Neuronal stem cell (in vitro differentiated cells): Measurements from ENCODE around the gene CCDC91.

ENCODE experiments used
- DNase-seq: peaks from one replicate; pipeline ENCODE4 v3.0.0-alpha.2; 2013; ENCODE audit warnings: low spot score
- H2AFZ ChIP-seq: one replicate; pipeline ENCODE4 v1.6.1; 2013; ENCODE audit warnings: mild to moderate bottlenecking, low read length, inconsistent platforms
- H2AK5ac ChIP-seq: 2 replicates; pipeline ENCODE4 v1.6.1; 2013; ENCODE audit warnings: low read depth, mild to moderate bottlenecking, inconsistent platforms, low read length, moderate library complexity, mixed read lengths
- H2BK120ac ChIP-seq: 2 replicates; pipeline ENCODE4 v1.6.1; 2013; ENCODE audit warnings: low read depth, mild to moderate bottlenecking, inconsistent platforms, low read length, moderate library complexity, mixed read lengths
- H2BK12ac ChIP-seq: one replicate; pipeline ENCODE4 v1.6.1; 2013; ENCODE audit warnings: low read length, inconsistent platforms
- H2BK15ac ChIP-seq: 2 replicates; pipeline ENCODE4 v1.6.1; 2013; ENCODE audit warnings: mild to moderate bottlenecking, low read length, inconsistent platforms, mixed read lengths
- H2BK5ac ChIP-seq: one replicate; pipeline ENCODE4 v1.6.1; 2013; ENCODE audit warnings: inconsistent platforms, mild to moderate bottlenecking, low read length, moderate library complexity
- H3K14ac ChIP-seq: one replicate; pipeline ENCODE4 v1.6.1; 2013; ENCODE audit warnings: low read length, inconsistent platforms
- H3K18ac ChIP-seq: 2 replicates; pipeline ENCODE4 v1.6.1; 2013; ENCODE audit warnings: low read length, inconsistent platforms
- H3K23ac ChIP-seq: 2 replicates; pipeline ENCODE4 v1.6.1; 2013; ENCODE audit warnings: low read depth, mild to moderate bottlenecking, mixed read lengths, low read length, inconsistent platforms; ENCODE audit not compliant: poor library complexity
- H3K27ac ChIP-seq: replicated peaks from 3 replicates; pipeline ENCODE4 v1.5.1; 2013; ENCODE audit warnings: low read length, inconsistent platforms
- H3K27me3 ChIP-seq, 3 experiments: 2 replicates each; pipeline ENCODE4 v1.6.1; 2013; ENCODE audit warnings: low read length in 3 of 3, mild to moderate bottlenecking in 2 of 3, inconsistent platforms in 1 of 3, low read depth in 1 of 3, mixed read lengths in 1 of 3, moderate library complexity in 1 of 3; ENCODE audit not compliant: control insufficient read depth in 3 of 3, insufficient read depth in 3 of 3
- H3K36me3 ChIP-seq, 2 donors: replicated peaks in 1 of 2; 2 replicates each; pipeline ENCODE4 v1.6.1; 2013; ENCODE audit warnings: low read length in 2 of 2; ENCODE audit not compliant: control insufficient read depth in 2 of 2, insufficient read depth in 2 of 2
- H3K4ac ChIP-seq: 2 replicates; pipeline ENCODE4 v1.6.1; 2013; ENCODE audit warnings: inconsistent platforms, mild to moderate bottlenecking, low read length, moderate library complexity
- H3K4me1 ChIP-seq, 2 donors: 1 replicate in 1 of 2; 2 replicates in 1 of 2; pipeline ENCODE4 v1.6.1; 2013; ENCODE audit warnings: low read length in 2 of 2, low read depth in 1 of 2; ENCODE audit not compliant: control insufficient read depth in 2 of 2, insufficient read depth in 1 of 2
- H3K4me2 ChIP-seq: one replicate; pipeline ENCODE4 v1.6.1; 2013; ENCODE audit warnings: mild to moderate bottlenecking, low read length, inconsistent platforms; ENCODE audit not compliant: insufficient read depth, poor library complexity, severe bottlenecking
- H3K4me3 ChIP-seq, 2 donors: 2 replicates each; pipeline ENCODE4 v1.5.1; 2013; ENCODE audit warnings: low read length in 2 of 2, mild to moderate bottlenecking in 2 of 2, inconsistent platforms in 1 of 2, moderate library complexity in 1 of 2
- H3K79me1 ChIP-seq: one replicate; pipeline ENCODE4 v1.6.1; 2013; ENCODE audit warnings: low read depth, mild to moderate bottlenecking, inconsistent platforms, low read length, moderate library complexity
- H3K9ac ChIP-seq: one replicate; pipeline ENCODE4 v1.6.1; 2013; ENCODE audit warnings: mild to moderate bottlenecking, low read depth, low read length, inconsistent platforms; ENCODE audit not compliant: poor library complexity
- H3K9me3 ChIP-seq, 2 donors: replicated peaks in 1 of 2; 2 replicates each; pipeline versions ENCODE3 to v1.6.1; 2013; ENCODE audit warnings: low read length in 2 of 2, mild to moderate bottlenecking in 2 of 2, inconsistent platforms in 1 of 2, low read depth in 1 of 2, mixed read lengths in 1 of 2, moderate library complexity in 1 of 2; ENCODE audit not compliant: control insufficient read depth in 2 of 2, insufficient read depth in 1 of 2
- H4K8ac ChIP-seq: one replicate; pipeline ENCODE4 v1.6.1; 2013; ENCODE audit warnings: low read depth, mild to moderate bottlenecking, inconsistent platforms, low read length, moderate library complexity
- H4K91ac ChIP-seq: one replicate; pipeline ENCODE4 v1.6.1; 2013; ENCODE audit warnings: low read length, low read depth, mild to moderate bottlenecking, inconsistent platforms; ENCODE audit not compliant: poor library complexity
- WGBS, 2 donors: extraction: QIAGEN DNeasy Blood & Tissue Kit; methylation state at CpG; one replicate each; pipeline ENCODE4 v1.1.7; 2013; ENCODE audit warnings: missing lambda C conversion rate in 2 of 2, mixed read lengths in 1 of 2; ENCODE audit not compliant: insufficient read length in 2 of 2, insufficient replicate concordance in 1 of 2; ENCODE audit errors: extremely low coverage in 2 of 2; 5-methylcytosine and 5-hydroxymethylcytosine counted together

CCDC91 gene

DNA sequence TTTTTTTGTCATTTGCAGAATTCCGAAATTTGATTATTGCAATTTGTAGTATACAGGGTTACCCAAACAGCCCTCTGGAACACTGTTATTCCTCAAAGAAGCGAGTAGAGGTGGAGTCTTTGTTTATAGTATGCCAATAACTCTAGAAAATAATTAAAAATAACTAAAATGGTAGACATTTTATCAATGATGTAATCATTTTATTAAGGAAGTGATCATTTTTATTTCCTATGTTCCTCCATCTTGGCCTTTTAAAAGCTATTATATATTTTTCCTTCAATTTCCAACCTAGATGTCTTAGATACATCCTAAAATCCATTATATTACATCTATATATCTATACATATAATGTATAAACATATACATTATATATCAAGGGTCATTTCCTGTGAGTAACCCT lies 106.0 kb downstream of the CCDC91 start:
- no peak overlapping the region for H3K9ac ChIP-seq
- no peak overlapping the region for H3K18ac ChIP-seq
- H4K91ac ChIP-seq, result no peak overlapping the region
- no peak for DNase-seq
- no peak overlapping the region for H3K4me3 ChIP-seq
- no peak overlapping the region for H3K27ac ChIP-seq
- H3K79me1 ChIP-seq, result no peaks in the 10 kb centered on the region
- no peak overlapping the region for H3K4me2 ChIP-seq
- H2AK5ac ChIP-seq, result no peak overlapping the region
- H3K36me3 ChIP-seq, result no peaks in the 10 kb centered on the region
- no peak overlapping the region for H3K4ac ChIP-seq
- no CpG with 5 or more reads among the region's 2 CpGs for WGBS, 2 donors
- H4K8ac ChIP-seq, result no peak overlapping the region
- no peak overlapping the region for H2BK15ac ChIP-seq
- no peak overlapping the region for H2BK120ac ChIP-seq
- no peak overlapping the region for H2BK12ac ChIP-seq
- no peak overlapping the region for H3K23ac ChIP-seq
- H3K27me3 ChIP-seq, result no peaks in the 10 kb centered on the region
- no peak overlapping the region for H2BK5ac ChIP-seq
- H3K14ac ChIP-seq, result no peak overlapping the region
- H3K9me3 ChIP-seq, result no peaks in the 10 kb centered on the region
- H3K4me1 ChIP-seq, result no peaks in the 10 kb centered on the region
- no peak overlapping the region for H2AFZ ChIP-seq

DNA sequence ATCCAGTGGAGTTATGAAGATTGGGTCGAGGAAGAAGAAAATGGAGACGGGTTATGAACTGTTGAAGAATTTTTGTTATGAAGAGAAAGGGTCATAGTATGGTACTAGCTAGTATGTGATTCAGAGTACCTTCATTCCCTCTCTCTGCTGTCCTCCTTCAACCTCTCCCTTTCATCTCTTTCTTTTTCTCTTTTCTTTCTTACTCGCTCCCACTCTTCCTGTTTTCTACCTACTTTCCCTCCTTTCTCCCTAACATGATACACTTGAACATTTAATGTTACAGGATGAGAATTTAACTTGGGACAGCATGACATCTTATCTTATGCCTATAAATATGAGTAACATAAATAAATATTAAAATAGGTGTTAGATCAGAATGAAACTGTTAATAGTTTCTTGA lies 112.9 kb downstream of the CCDC91 start:
- H3K14ac ChIP-seq, result no peak overlapping the region
- no peak for DNase-seq
- H3K4me2 ChIP-seq, result no peak overlapping the region
- no peak overlapping the region for H2BK120ac ChIP-seq
- no peak overlapping the region for H3K27ac ChIP-seq
- H3K27me3 ChIP-seq, result no peaks in the 10 kb centered on the region
- no peak overlapping the region for H3K4me3 ChIP-seq
- H2AK5ac ChIP-seq, result no peak overlapping the region
- H3K18ac ChIP-seq, result no peak overlapping the region
- H3K79me1 ChIP-seq, result no peaks in the 10 kb centered on the region
- H2BK12ac ChIP-seq, result no peak overlapping the region
- H2BK5ac ChIP-seq, result no peak overlapping the region
- H3K36me3 ChIP-seq, result no peaks in the 10 kb centered on the region
- H3K4ac ChIP-seq, result no peak overlapping the region
- H4K8ac ChIP-seq, result no peak overlapping the region
- no peak overlapping the region for H2BK15ac ChIP-seq
- no peak overlapping the region for H3K9ac ChIP-seq
- H2AFZ ChIP-seq, result no peak overlapping the region
- no peaks in the 10 kb centered on the region for H3K4me1 ChIP-seq
- H4K91ac ChIP-seq, result no peak overlapping the region
- no peaks in the 10 kb centered on the region for H3K9me3 ChIP-seq
- H3K23ac ChIP-seq, result no peak overlapping the region
- 100% methylated on average over 1 to 3 of the region's 3 CpGs for WGBS, 2 donors

DNA sequence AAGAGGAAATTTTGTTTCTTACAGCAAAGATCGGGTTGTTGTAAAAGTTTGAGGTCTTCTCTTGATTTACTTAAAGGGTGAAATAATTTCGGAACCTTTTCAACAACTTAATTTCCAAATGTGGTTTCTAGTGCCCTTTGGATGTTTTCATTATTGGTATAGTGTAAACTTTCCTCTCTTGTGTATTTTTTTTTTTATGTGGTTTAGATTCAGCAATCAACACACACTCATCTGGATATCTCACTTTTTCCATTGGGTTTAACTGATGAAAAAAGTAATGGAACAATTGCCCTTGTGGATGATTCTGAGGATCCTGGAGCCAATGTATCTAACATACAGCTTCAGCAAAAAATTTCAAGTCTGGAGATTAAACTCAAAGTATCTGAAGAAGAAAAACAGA lies 116.3 kb downstream of the CCDC91 start:
- Histone ChIP-seq H3K4me2 (no peak overlapping the region), H4K8ac (no peak overlapping the region), H4K91ac (no peak overlapping the region), H2BK12ac (no peak overlapping the region), H3K36me3 (no peaks in the 10 kb centered on the region), H3K23ac (no peak overlapping the region), H3K4me3 (no peak overlapping the region), H3K79me1 (no peaks in the 10 kb centered on the region), H2AK5ac (no peak overlapping the region), H2BK120ac (no peak overlapping the region), H2BK5ac (no peak overlapping the region), H3K4me1 (peaks cover 0 to 2% of the 10 kb centered on the region in 2 donors), H2BK15ac (no peak overlapping the region), H2AFZ (no peak overlapping the region), H3K18ac (no peak overlapping the region), H3K9me3 (no peaks in the 10 kb centered on the region), H3K9ac (no peak overlapping the region), H3K27ac (no peak overlapping the region), H3K4ac (no peak overlapping the region), H3K27me3 (no peaks in the 10 kb centered on the region), H3K14ac (no peak overlapping the region)
- DNase-seq, result no peak
- WGBS, 2 donors, result no CpG with 5 or more reads among the region's 2 CpGs

DNA sequence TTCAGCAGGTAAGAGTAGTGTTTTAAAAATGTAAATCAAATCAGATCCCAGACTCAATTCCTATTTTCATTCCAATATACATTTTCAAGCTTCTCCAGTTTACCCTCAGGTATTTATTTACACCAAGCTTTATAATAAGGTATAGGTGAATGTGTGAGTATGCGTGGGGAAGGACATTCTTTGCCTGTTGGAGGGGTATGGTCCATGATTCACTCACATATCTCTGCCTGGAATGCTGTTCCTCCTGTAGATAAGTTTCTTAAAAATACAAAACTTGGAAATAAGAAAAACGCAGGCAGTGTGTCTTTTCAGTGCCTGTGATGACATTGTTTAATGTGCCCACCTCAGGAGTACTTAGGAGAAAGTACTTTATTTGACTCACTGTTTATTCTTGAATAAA lies 118.6 kb downstream of the CCDC91 start:
- Histone ChIP-seq H3K27me3 (no peaks in the 10 kb centered on the region), H3K4me3 (no peak overlapping the region), H4K8ac (no peak overlapping the region), H2BK5ac (no peak overlapping the region), H2BK120ac (no peak overlapping the region), H3K4me1 (peaks cover 0 to 7% of the 10 kb centered on the region in 2 donors), H3K36me3 (no peaks in the 10 kb centered on the region), H2BK12ac (no peak overlapping the region), H3K14ac (no peak overlapping the region), H3K9ac (no peak overlapping the region), H3K18ac (no peak overlapping the region), H3K23ac (no peak overlapping the region), H2AK5ac (no peak overlapping the region), H3K4ac (no peak overlapping the region), H2BK15ac (no peak overlapping the region), H3K79me1 (no peaks in the 10 kb centered on the region), H2AFZ (no peak overlapping the region), H3K4me2 (no peak overlapping the region), H3K9me3 (peaks cover 0 to 9% of the 10 kb centered on the region in 2 donors), H4K91ac (no peak overlapping the region), H3K27ac (no peak overlapping the region)
- WGBS, 2 donors, result no CpG with 5 or more reads among the region's 2 CpGs
- no peak for DNase-seq
